ENCODE measurements around the gene VN1R5.

The VN1R5 gene

GRCh38 chr1:247246325-247247115 lies 9.4 kb upstream of the VN1R5 start:
- TF ChIP-seq CTCF (IDR thresholded peaks at IDR 0.05) (no peak), ZFX (IDR thresholded peaks at IDR 0.05; ENCODE audit: borderline replicate concordance) (no peak)
- H3K27ac ChIP-seq: no peak overlapping the region

- no peak for TF ChIP-seq ZFX (IDR thresholded peaks at IDR 0.05; ENCODE audit: borderline replicate concordance)
- TF ChIP-seq CTCF (IDR thresholded peaks at IDR 0.05): no peak
- no peak overlapping the region for H3K27ac ChIP-seq
Observed at GRCh38 chr1:247247568-247247967, 8.3 kb upstream of the VN1R5 start.

GRCh38 chr1:247266053-247266452 lies 10.2 kb downstream of the VN1R5 start:
- TF ChIP-seq ZFX (IDR thresholded peaks at IDR 0.05; ENCODE audit: borderline replicate concordance): no peak
- no peak for TF ChIP-seq CTCF (IDR thresholded peaks at IDR 0.05)
- no peak overlapping the region for H3K27ac ChIP-seq

- TF ChIP-seq CTCF (IDR thresholded peaks at IDR 0.05): no peak
- TF ChIP-seq ZFX (IDR thresholded peaks at IDR 0.05; ENCODE audit: borderline replicate concordance): no peak
Observed at GRCh38 chr1:247268390-247269045, 12.6 kb downstream of the VN1R5 start.

GRCh38 chr1:247269133-247269532 lies 13.3 kb downstream of the VN1R5 start:
- no peak overlapping the region for H3K27ac ChIP-seq
- TF ChIP-seq ZFX (IDR thresholded peaks at IDR 0.05; ENCODE audit: borderline replicate concordance) (no peak), CTCF (IDR thresholded peaks at IDR 0.05) (no peak)

More at GRCh38 chr1:247268390-247269045, 12.6 kb downstream of the VN1R5 start:
- H3K27ac ChIP-seq: no peak overlapping the region

GRCh38 chr1:247270003-247270402 lies 14.1 kb downstream of the VN1R5 start:
- H3K27ac ChIP-seq: no peak overlapping the region
- no peak for TF ChIP-seq ZFX (IDR thresholded peaks at IDR 0.05; ENCODE audit: borderline replicate concordance)
- no peak for TF ChIP-seq CTCF (IDR thresholded peaks at IDR 0.05)

- TF ChIP-seq ZFX (IDR thresholded peaks at IDR 0.05; ENCODE audit: borderline replicate concordance) (no peak), CTCF (IDR thresholded peaks at IDR 0.05) (no peak)
- no peak overlapping the region for H3K27ac ChIP-seq
Observed at GRCh38 chr1:247273013-247273412, 17.1 kb downstream of the VN1R5 start.

All from 22Rv1 (cell line).